Measurements from ENCODE around the gene CDT1.
A peak's percentile ranks its signal among the peaks of the same experiment; 100 is the strongest.

Gene CDT1

DNA sequence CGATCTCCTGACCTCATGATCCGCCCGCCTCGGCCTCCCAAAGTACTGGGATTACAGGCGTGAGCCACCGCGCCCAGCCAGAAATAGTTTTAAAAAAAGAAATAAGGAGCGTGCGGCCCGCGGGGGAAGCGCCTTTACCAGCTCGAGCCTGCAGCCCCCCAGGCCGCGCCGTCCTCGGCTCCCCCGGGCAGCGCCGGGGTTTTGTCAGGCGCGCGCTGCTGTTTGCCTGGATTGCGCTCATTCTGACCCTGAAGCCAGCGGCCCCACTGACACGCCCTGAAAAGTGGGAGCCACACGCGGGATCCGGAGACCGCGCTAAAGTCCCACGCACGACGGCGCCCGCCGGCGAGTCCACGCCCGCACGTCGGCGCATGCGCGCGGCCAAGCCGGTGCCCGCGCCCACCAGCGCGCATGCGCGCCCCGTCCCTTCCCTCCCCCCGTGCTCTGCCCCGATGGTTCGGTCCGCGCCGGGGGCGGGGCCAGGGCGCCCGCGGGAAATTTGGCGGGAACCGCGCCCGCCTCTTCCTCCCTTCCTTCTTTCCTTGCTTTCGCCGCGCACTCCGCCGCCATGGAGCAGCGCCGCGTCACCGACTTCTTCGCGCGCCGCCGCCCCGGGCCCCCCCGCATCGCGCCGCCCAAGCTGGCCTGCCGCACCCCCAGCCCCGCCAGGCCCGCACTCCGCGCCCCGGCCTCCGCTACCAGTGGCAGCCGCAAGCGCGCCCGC lies at the start of gene CDT1:
TSS of gene CDT1 (plus strand) at position 526 of the 724 bp plus-strand sequence. CDS start at position 569, 43 bp downstream.
- DNase-seq: peak; percentile 38

DNA sequence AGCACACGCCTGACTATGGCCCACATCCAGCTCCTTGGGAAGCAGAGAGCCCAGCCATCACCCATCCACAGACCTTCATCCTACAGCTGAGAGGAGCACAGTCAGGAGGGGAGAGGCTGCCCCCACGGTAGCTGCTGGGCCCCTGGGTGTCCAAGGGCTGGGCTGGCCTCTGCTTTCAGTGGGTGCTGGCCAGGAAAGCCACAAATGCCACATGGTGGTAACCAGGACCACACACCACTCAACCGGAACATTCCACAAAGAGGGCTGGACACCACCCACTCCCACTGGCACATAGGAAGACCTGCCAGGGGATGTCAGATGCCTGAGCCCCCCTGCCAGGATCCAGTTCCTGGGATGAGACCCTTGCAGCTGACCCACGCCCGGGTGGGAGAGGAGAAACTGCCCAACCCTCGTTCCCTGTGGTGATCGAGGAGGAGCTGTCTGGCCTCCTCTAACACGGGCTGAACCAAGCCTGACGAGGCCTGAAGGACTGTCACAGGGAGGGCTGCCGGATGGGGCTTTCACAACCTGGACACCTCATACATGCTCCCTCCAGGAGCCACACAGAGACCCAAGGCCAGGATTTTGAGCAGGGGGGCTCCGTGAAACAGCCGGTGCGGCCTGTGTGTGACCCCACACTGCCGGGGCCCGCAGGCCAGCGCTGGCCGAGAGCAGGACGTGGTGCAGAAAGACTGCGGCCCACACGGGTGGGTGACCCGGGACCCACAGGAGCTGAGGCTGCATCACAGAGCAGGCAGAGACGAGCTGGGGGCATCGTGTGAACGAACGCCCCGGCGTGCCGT lies 49.3 kb upstream of the CDT1 start:
- no peak for DNase-seq

DNA sequence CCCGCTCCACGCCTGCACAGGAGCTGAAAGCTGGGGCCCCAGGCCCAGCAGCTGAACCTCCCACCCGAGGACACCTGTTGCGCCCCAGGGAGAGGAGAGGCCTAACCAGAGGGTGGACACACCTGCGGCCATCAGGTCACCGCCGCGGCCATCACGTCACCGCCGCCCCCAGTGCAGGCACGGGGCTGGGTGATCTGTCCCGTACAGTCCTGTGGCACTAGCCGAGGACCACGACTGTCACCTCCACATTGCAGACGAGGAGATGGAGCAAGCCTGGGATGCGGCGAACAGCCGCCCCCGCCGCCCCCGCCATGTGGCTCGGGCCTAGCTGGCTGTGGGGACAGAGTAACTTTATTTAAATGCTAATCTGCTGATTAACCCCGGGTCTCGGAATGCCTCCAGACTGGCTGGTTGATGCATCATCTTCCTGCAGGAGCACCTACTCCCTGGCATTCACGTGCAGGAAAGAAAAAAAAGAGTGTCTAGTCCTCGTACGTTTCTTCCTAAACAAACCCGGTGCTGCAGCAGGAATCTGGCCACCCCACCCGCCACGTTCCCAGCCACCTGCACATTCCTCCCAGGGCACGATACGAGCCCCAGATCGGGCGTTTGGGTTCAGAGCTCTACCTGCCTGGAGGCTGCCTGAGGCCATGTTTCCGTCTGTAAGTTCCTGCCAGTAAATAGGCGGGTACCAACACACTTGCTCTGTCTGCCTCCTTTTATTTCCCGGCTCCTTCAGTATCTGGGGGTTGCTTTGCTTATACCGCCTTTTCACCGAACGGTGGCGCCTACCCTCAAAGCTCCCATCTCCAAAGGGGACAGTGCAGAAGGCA lies 48.5 kb upstream of the CDT1 start:
- no peak for DNase-seq

DNA sequence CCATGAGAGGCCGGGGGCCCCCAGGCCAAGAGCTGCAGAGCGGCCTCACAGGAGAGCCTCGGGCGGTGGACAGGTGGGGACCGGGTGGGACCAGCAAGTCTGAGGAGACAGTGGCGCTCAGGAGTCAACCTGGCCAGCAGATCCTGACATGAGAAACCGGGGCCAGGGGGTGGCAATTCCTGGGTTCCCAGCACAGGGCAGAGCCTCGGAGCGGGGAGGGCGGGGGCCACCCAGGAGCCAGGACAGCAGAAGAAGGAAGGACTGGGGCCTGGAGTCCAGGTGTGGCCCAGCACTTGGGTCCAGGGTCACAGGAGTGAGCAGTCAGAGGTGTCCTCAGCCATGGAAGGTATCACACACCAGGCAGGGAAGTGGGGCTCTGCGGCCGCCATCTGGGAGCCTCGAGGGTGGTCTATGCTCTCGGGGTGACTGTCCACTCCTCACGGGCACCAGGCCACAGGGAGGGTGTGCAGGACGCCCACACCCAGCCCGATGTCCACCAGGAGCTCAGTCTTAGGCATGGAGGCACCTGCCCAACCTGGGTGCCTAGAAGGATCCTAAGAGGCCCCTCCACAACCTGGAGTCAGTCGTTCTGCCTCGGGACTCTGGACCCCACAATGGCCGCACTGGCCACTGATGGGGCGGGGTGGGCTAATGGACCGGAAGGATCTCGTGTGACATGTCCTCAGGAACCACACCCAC lies 47.7 kb upstream of the CDT1 start:
- DNase-seq: no peak

DNA sequence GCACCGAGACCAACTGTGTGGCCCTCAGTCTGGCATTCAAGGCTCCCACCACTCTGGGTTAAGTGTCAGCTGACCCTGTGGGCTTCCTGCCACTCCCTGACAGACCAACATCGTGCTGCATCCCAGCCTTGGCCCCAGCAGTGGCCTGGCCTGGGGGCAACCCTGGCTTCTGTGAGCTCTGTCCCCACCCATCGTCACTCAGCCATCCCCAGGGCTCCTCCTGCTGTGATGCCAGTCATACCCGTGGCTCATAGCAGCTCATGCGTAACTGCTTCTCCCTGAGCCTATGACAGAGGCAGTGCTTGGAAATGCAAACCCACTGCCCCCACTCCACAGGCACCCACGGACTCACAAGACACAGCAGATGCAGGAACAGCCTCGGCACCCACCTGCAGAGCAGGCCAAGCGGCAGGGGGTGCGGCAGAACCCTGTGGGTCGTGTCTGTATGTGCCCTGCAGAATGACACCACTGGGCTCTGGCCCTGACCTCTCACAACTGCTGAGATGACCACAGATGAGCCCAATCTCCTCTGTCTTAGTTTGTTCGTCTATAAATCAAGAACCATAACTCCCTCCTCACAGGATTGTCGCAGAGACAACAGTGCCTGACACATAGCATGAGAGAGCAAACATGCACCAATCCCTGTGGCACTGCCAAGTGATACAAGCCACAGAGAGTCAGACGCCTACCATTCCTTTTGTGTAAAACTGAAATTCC lies 45.2 kb upstream of the CDT1 start:
- DNase-seq: no peak

DNA sequence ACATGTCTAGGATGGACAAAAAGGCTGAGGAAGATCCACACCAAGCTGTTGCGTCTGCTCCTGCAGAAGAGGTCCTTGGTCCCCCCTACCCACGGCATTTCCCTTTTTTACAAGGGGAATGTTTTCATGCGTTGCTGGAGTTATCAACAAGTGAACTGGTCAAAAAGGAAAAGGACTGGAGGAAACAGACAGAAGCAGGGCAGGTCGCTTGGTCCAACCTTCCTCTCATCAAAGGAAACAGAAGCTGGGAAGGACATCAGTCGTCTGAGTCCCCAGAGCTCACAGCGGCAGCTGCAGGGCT lies 44.7 kb upstream of the CDT1 start:
- no peak for DNase-seq

DNA sequence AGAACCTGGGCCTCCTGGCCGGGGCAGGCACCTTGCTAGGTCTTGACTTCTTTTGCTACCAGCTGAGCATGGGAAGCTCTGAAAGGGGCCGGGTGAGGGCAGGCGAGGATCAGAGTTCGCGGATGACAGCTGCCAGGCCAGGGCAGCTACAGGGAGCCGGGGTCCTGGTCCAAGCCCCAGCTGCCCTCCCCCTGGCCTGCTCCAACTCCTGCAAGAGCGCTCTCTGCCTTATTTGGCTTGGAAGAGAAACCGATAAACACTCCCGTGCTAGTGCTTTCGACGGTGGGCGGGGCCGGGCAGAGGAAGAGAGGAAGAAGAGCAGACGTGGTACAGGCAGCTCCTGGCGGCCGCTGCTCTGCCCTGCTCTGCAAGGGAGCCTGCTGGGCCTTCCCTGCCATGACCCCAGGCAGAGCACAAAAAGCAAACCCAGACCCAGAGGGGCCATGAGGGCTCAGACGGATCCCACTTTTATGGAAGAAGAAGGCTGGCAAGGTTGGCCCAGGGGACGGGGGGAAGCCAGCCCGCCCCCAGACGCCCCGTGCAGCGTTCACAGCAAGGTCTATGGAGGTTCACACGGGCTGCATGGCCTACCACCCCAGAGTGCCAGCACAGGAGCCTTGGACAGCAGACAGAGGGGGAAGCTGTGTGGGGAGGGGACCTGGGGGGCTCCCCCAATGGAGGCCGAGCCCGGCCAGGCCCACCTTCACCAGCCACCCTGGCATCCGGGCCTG lies 44.2 kb upstream of the CDT1 start:
- peak; percentile 48 for DNase-seq

DNA sequence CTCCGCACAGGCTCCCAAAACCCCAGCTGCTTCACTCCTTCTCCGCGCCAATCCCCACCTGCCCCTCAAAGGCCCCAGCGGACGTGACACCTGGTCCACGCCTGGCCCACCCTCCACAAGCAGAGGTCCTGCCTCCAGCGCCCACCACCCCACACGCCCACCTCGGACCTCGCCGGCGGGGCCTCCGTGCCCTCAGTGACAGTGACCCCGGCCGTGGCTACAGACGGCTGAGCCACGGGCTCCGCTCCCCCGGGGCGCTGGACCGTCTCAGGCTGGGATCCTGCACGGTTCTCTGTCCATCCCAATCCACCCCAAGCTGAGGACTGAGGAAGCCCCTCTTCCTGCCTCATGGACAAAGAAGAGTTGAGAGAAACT lies 43.6 kb upstream of the CDT1 start:
- DNase-seq: no peak

DNA sequence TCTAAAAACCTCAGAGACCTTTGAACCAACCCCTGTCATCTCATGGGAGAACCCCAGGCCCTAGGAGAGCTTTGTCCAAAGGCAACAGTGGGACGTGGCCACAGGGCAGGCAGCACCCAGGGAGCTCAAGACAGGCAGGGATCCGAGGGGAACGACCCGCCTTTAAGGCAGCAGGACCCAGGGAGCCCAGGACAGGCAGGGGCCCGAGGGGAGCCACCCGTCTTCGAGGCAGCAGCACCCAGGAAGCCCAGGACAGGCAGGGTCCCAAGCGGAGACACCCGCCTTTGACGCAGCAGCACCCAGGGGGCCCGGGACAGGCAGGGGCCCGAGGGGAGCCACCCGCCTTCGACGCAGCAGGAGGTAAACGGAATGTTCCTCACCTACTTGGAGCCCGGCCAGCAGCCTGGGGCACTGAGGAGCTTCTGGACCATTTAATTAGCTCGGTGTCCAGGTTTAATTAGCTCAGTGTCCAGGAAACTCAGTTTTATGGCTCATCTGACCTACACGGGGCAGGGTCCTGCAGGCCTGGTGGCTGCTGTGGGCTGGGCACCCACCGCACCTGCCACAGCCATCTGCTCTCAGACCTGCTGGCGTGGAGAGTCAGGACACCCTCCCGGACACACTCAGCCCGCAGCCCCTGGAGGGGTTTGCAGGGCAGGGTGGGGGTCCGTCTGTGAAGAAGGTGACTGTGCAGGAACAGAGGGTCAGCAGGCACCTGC lies 43.0 kb upstream of the CDT1 start:
- DNase-seq: no peak

DNA sequence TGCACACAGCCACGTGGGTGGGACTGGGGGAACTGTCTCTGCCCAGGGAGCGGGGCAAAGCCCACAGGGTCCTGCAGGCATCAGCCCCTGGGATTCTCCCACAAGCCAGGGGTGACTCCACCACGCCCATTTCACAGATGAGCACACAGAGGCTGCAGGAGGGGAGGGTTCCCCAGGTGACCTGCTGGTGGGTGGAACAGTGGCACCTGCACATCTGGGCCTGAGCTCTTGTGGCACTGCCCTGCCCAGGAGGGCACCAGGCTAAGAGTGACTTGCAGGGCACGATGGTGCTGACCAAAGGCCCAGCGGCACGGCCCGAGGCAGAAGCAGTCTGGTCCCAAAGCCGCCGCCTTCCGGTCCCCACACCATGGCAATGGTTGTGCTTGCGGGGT lies 42.5 kb upstream of the CDT1 start:
- no peak for DNase-seq

DNA sequence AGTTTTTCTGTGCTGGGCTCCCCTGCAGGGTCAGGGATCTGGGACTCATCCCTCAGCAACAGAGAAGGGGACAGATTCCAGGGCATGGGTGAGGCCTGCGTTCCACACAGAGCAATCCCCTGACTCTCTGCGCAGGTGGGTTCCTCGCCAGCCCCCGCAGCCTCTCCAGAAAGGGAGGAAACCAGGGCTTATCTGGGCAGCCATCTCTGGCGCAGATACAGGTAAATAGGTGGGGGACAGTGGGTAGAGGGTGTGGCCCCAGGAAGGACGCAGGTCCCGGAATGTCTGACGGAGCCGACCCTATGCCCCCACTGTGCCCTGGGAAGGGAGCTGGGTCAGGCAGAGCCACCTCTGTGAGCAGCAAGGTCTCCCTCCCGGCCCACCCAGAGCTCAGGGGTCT lies 41.8 kb upstream of the CDT1 start:
- DNase-seq: no peak

DNA sequence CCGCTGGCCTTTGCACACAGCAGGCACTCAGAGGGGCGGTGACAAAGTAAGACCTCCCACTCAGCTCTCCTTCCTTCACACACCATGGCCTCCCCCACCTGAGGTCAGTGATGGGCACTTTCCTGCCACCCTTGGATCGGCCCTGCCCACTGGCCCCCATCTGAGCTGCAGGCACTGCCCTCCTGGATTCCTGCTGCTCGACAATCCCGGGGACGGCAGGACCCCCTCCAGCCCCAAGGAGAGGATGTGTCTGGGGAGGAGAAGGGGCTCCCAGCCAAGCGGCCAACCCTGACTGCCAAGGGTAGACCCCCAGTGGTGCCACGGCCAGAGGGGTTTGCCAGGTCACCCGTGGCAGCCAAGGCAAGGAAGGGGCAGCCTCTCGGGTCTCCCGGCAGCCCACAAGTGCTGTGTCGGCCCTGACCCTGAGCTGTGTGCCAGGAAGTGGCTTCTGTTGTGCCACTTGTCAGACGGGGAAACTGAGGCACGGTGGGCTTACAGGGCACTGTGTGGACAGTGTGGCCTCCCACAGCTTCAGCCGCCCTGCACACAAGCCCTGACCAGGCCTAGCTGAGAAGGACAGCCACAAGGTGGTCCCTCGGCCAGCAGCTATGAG lies 41.2 kb upstream of the CDT1 start:
- DNase-seq: no peak

DNA sequence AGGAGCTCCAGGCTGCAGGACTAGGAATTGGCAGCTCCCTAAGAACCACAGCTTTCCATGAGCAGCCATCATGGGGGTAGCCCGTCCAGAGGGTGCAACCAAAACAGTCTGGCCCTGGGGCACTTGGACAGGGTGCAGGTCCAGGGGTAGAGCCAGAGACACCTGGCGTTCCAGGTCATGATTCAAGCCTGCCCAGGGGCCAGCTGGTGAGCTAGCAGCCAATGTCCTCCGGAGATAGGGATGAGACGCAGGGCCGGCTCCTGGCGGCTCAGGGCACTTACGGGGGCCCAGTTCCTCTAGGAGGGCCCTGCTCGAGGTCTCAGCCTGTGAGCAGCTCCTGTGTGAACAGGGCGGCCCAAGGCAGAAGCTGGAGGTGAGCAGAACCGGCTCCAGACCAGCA lies 40.6 kb upstream of the CDT1 start:
- DNase-seq: no peak

DNA sequence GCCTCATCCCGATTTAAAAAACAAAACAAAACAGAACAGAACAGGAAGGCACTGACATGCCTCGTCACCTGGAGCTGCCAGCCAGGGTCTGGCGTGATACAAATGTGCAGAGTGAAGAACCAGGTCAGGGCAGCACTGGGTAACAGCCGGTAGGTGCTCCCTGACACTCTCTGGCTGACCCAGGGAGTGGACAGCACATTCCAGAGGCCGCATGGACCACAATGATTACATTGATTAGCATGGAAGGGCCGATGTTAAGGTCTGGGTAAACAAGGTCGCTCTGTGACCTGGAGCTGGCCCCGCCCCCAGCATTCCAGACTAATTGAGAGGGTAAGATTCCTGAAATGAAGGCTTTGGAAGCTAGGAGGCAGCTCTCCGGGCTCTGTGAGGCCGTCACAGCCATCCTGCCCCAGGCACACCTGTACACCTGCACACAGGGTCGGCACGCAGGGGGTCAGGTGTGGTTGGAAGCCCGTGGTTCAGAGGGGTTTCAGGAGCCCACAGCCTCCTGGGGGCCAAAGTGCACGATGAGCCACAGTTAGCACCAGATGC lies 40.0 kb upstream of the CDT1 start:
- no peak for DNase-seq

DNA sequence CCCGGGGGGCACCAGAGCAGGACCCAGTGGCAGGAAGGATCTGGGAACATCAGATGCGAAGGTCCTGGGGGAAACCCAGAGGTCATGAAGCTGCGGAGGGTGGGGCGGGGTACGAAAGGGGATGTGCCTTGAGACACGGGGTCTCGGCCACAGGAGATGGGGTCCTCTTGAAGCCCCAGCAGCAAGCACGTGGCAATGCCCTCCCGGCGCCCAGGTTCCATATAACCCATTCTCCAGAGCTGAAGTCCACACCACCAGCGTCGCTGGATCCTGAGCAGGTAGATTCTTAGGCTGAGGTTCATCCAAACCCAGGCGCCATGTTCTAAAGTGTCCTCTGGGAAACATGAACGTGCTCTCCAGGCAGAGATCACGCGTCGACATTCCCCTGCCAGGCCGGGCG lies 39.5 kb upstream of the CDT1 start:
- DNase-seq: no peak

DNA sequence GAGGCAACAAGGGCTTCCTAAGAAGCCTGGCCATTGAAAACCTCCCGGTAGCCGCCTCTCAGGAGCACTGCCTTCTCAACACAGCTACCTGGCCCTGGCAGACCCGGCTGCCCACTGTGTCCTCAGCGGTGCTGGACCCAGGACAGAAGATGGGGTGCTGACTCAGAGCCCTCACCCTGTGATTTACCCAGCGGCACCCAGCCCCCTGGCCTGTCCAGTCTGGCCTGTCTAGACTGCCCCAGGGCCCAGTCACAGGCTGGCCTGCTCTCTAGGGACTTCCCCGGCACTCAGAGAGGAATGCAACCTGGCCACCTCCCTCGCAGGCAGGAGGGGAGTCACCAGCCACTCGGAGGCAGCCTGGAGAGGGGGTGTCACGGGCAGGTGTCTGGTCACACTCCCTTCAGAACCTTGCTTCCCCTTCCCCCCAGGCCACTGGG lies 38.7 kb upstream of the CDT1 start:
- DNase-seq: no peak

DNA sequence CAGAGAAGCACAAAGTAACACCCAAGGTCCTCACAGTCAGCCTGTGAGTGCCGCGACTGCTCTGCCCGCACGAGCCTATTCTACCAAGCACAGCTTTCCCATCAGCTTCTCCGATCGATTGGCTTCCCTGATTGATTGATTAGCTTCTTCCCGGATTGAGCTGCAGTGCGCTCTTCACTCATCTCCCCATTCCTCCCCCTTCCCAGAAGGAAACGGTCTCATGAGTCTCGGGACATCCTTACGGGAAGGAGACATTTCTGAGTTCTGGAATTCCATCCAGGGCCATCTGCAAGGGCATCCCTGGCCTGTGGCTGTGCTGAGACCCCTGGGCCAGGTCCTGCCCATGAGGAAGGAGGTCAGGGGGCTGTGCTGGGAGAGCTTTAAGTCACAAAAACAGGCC lies 36.6 kb upstream of the CDT1 start:
- no peak for DNase-seq

DNA sequence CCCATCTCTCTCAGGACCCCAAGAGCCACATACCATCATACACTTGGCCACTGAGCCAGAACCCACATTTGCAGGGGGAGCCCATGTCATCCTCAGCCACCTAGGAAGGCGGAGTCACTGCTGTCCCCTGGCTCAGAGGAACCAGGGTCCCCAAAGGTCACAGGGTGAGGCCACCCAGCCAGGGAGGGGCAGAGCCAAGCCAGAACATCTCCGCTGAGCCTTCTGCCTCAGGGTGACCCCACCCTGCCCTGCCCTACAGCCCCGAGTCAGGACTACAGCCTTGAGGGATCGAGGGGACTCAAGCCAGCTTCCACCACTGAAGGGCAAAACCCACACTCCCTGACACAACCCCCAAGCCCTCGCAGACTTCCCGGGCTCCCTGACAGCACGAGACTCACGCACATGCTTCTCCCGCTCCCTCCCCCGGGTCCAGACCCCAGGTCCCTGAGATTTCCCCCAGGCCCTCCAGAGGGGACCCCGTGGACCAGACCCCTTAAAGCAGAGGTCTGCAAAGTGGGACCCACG lies 36.0 kb upstream of the CDT1 start:
- DNase-seq: no peak

DNA sequence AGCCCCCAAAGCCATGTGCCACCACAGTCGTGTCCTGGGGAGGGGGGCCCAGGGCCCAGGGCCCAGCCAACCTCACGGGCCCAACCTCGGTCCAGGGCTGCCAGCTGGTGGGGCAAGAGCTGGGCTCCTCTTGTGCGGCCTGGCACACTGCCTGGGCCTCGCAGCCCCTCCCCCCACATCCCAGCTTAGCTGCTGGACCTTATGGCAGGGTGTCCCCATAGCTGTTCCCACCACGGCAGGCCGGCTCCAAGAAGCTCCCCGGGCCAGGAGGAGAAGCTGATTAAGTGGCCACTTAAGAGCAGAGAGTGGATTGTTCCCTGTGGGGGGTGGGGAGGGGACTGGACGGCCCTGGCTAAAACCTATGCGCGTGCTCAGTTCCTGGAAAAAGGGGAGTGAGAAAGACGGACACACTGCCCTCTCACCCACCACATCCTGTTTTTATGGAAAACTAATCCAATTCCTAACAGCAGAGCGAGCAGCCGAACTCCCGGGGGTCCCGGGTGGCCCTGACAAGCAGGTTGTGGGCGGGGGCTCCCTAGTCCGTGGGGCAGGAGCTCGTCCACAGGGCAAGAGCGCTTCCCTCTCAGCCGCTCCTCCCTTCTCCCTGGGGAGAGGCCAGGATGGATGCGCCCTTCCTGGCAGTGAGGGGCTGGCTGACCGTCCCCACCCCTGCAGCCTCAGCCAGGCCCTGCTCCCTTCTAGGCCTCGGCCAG lies 35.4 kb upstream of the CDT1 start:
- DNase-seq: no peak

All from NCI-H2029 (cell line).